Measurements from ENCODE around the gene BIK.

Gene BIK

DNA sequence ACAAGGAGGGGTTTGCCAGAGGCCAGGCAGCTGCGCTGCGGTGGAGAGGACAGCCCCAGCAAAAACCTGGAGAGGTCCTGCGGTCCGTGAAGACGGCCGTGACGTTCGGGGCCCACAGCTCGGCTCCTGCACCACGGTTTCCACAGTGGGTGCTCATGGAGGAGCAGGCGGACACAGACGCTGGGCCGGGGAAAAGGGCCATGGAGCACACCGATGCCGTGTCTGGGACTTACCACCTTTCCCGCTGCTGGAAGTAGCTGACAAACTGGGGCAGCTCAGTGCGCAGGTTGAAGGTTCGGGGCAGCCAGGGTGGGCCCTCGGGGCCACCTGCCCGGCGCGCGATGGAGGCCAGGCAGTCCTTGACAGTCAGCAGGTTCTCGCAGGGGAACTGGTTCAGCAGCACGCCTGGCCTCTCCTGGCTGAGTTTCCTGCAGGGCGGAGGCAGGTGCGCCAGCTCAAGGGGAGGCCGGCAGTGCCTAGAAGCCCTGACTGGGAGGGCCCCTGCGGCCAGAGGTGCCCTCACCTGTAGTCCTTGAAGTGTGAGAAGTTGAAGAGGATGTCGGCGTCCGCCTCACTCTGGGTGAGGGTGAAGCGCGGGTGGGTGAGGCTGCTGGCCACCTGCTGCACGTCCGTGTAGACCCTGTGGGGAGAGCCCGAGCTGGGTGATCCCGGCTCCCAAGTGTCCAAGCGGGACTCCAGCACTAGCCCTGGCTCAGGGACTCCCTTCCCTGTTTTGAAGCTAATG, 63.6 kb downstream of the BIK start:
- no peaks in the 10 kb centered on the region for H3K27me3 ChIP-seq (ENCODE audit: insufficient read depth, low read length)
- H4K8ac ChIP-seq (ENCODE audit: low read depth, low read length) = no peak overlapping the region
- no peak overlapping the region for H2AFZ ChIP-seq (ENCODE audit: insufficient read depth, low read length, poor library complexity)
- H3K14ac ChIP-seq (ENCODE audit: low read length) = no peak overlapping the region
- no peak overlapping the region for H4K91ac ChIP-seq (ENCODE audit: low read depth, low read length)
- H2BK120ac ChIP-seq (ENCODE audit: insufficient read depth, low read length, poor library complexity) = no peak overlapping the region
- H2BK5ac ChIP-seq (ENCODE audit: low read depth, low read length, poor library complexity) = no peak overlapping the region
- no peaks in the 10 kb centered on the region for H3K79me1 ChIP-seq (ENCODE audit: low read length)
- H4K12ac ChIP-seq (ENCODE audit: low read depth, low read length) = no peak overlapping the region
- H2AK5ac ChIP-seq (ENCODE audit: low read length) = no peak overlapping the region
- peaks cover 49 to 59% of the 10 kb centered on the region in 2 experiments for H3K36me3 ChIP-seq (ENCODE audit: control insufficient read depth in 1 of 2, insufficient read depth in 2 of 2, low read length in 2 of 2)
- no peaks in the 10 kb centered on the region for H3K9me3 ChIP-seq (ENCODE audit: insufficient read depth, low read depth, low read length)
- H3K9ac ChIP-seq (ENCODE audit: low read length) = no peak overlapping the region
- H3K27ac ChIP-seq (ENCODE audit: low read depth, low read length) = no peak overlapping the region
- H2BK12ac ChIP-seq (ENCODE audit: low read length) = no peak overlapping the region
- H3K23ac ChIP-seq (ENCODE audit: low read length) = no peak overlapping the region
- H3K79me2 ChIP-seq (ENCODE audit: control insufficient read depth, insufficient read depth, low read length, poor library complexity) = no peaks in the 10 kb centered on the region
- DNase-seq = no peak
- H3K4me2 ChIP-seq (ENCODE audit: low read length) = no peak overlapping the region
- H3K4me1 ChIP-seq (ENCODE audit: control insufficient read depth in 1 of 2, insufficient read depth in 2 of 2, low read length in 2 of 2) = peaks cover 0 to under 1% of the 10 kb centered on the region in 2 experiments
- H3K4ac ChIP-seq (ENCODE audit: low read depth, low read length) = no peak overlapping the region
- no peak overlapping the region for H3K4me3 ChIP-seq (ENCODE audit: low read depth, low read length)
- no peak overlapping the region for H3K18ac ChIP-seq (ENCODE audit: low read length)
- WGBS (ENCODE audit: extremely low coverage, insufficient coverage, insufficient read length) = no CpG with 5 or more reads among the region's 39 CpGs

GRCh38 chr22:43174941-43175531, 64.5 kb downstream of the BIK start:
- Histone ChIP-seq H2BK120ac (ENCODE audit: insufficient read depth, low read length, poor library complexity) (no peak overlapping the region), H3K14ac (ENCODE audit: low read length) (no peak overlapping the region)
- no CpG with 5 or more reads among the region's 9 CpGs for WGBS (ENCODE audit: extremely low coverage, insufficient coverage, insufficient read length)

GRCh38 chr22:43176090-43176489, 65.5 kb downstream of the BIK start:
- Histone ChIP-seq H3K4me1 (ENCODE audit: control insufficient read depth in 1 of 2, insufficient read depth in 2 of 2, low read length in 2 of 2) (no peaks in the 10 kb centered on the region), H3K27ac (ENCODE audit: low read depth, low read length) (no peak overlapping the region), H4K8ac (ENCODE audit: low read depth, low read length) (no peak overlapping the region), H3K79me2 (ENCODE audit: control insufficient read depth, insufficient read depth, low read length, poor library complexity) (no peaks in the 10 kb centered on the region), H3K4ac (ENCODE audit: low read depth, low read length) (no peak overlapping the region), H2BK120ac (ENCODE audit: insufficient read depth, low read length, poor library complexity) (no peak overlapping the region), H3K18ac (ENCODE audit: low read length) (no peak overlapping the region), H2AK5ac (ENCODE audit: low read length) (no peak overlapping the region), H3K36me3 (ENCODE audit: control insufficient read depth in 1 of 2, insufficient read depth in 2 of 2, low read length in 2 of 2) (peaks cover 58 to 63% of the 10 kb centered on the region in 2 experiments), H3K23ac (ENCODE audit: low read length) (no peak overlapping the region), H3K4me2 (ENCODE audit: low read length) (no peak overlapping the region), H3K79me1 (ENCODE audit: low read length) (no peaks in the 10 kb centered on the region), H2BK12ac (ENCODE audit: low read length) (no peak overlapping the region), H3K14ac (ENCODE audit: low read length) (no peak overlapping the region), H3K9me3 (ENCODE audit: insufficient read depth, low read depth, low read length) (no peaks in the 10 kb centered on the region), H4K12ac (ENCODE audit: low read depth, low read length) (no peak overlapping the region), H3K27me3 (ENCODE audit: insufficient read depth, low read length) (no peaks in the 10 kb centered on the region), H2BK5ac (ENCODE audit: low read depth, low read length, poor library complexity) (no peak overlapping the region), H2AFZ (ENCODE audit: insufficient read depth, low read length, poor library complexity) (no peak overlapping the region), H4K91ac (ENCODE audit: low read depth, low read length) (no peak overlapping the region), H3K4me3 (ENCODE audit: low read depth, low read length) (no peak overlapping the region), H3K9ac (ENCODE audit: low read length) (no peak overlapping the region)
- no CpG with 5 or more reads among the region's 15 CpGs for WGBS (ENCODE audit: extremely low coverage, insufficient coverage, insufficient read length)
- no peak for DNase-seq

More at GRCh38 chr22:43174941-43175531, 64.5 kb downstream of the BIK start:
- H4K91ac ChIP-seq (ENCODE audit: low read depth, low read length) = no peak overlapping the region
- H3K18ac ChIP-seq (ENCODE audit: low read length) = no peak overlapping the region
- H3K23ac ChIP-seq (ENCODE audit: low read length) = no peak overlapping the region
- H3K4me1 ChIP-seq (ENCODE audit: control insufficient read depth in 1 of 2, insufficient read depth in 2 of 2, low read length in 2 of 2) = no peaks in the 10 kb centered on the region
- no peak overlapping the region for H3K9ac ChIP-seq (ENCODE audit: low read length)
- H3K27me3 ChIP-seq (ENCODE audit: insufficient read depth, low read length) = no peaks in the 10 kb centered on the region
- peaks cover 53 to 64% of the 10 kb centered on the region in 2 experiments for H3K36me3 ChIP-seq (ENCODE audit: control insufficient read depth in 1 of 2, insufficient read depth in 2 of 2, low read length in 2 of 2)
- no peak overlapping the region for H2BK12ac ChIP-seq (ENCODE audit: low read length)
- H3K4me3 ChIP-seq (ENCODE audit: low read depth, low read length) = no peak overlapping the region
- H2AFZ ChIP-seq (ENCODE audit: insufficient read depth, low read length, poor library complexity) = no peak overlapping the region
- H3K79me1 ChIP-seq (ENCODE audit: low read length) = no peaks in the 10 kb centered on the region
- H3K27ac ChIP-seq (ENCODE audit: low read depth, low read length) = no peak overlapping the region
- no peak for DNase-seq
- H3K4ac ChIP-seq (ENCODE audit: low read depth, low read length) = no peak overlapping the region
- no peak overlapping the region for H2BK5ac ChIP-seq (ENCODE audit: low read depth, low read length, poor library complexity)
- H3K4me2 ChIP-seq (ENCODE audit: low read length) = no peak overlapping the region
- H2AK5ac ChIP-seq (ENCODE audit: low read length) = no peak overlapping the region
- no peaks in the 10 kb centered on the region for H3K9me3 ChIP-seq (ENCODE audit: insufficient read depth, low read depth, low read length)
- no peak overlapping the region for H4K12ac ChIP-seq (ENCODE audit: low read depth, low read length)
- no peaks in the 10 kb centered on the region for H3K79me2 ChIP-seq (ENCODE audit: control insufficient read depth, insufficient read depth, low read length, poor library complexity)
- H4K8ac ChIP-seq (ENCODE audit: low read depth, low read length) = no peak overlapping the region

DNA sequence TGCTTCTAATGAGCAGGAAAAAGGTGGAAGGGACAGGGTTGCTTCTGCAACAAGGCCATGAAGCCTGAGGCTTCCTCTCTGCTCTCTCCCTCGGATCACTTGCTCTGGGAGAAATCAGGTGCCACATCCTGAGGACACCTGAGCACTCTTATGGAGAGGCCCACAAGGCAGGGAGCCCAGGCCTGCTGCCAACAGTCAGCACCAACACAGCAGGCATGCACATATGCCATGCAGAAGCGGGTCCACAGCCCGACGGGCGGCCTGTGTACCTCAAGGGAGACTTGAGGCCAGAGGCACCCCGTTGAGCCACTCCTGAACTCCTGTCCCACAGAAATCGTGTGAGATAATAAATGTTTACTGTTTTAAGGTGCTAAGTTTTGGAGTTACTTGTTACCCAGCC, 66.9 kb downstream of the BIK start:
- Histone ChIP-seq H4K8ac (ENCODE audit: low read depth, low read length) (no peak overlapping the region), H2AFZ (ENCODE audit: insufficient read depth, low read length, poor library complexity) (no peak overlapping the region), H3K4me3 (ENCODE audit: low read depth, low read length) (no peak overlapping the region), H3K36me3 (ENCODE audit: control insufficient read depth in 1 of 2, insufficient read depth in 2 of 2, low read length in 2 of 2) (peaks cover 46 to 56% of the 10 kb centered on the region in 2 experiments), H2BK5ac (ENCODE audit: low read depth, low read length, poor library complexity) (no peak overlapping the region), H3K23ac (ENCODE audit: low read length) (no peak overlapping the region), H2AK5ac (ENCODE audit: low read length) (no peak overlapping the region), H3K27ac (ENCODE audit: low read depth, low read length) (no peak overlapping the region), H3K27me3 (ENCODE audit: insufficient read depth, low read length) (no peaks in the 10 kb centered on the region), H3K4me2 (ENCODE audit: low read length) (no peak overlapping the region), H2BK120ac (ENCODE audit: insufficient read depth, low read length, poor library complexity) (no peak overlapping the region), H3K79me2 (ENCODE audit: control insufficient read depth, insufficient read depth, low read length, poor library complexity) (no peaks in the 10 kb centered on the region), H3K9me3 (ENCODE audit: insufficient read depth, low read depth, low read length) (no peaks in the 10 kb centered on the region), H3K4me1 (ENCODE audit: control insufficient read depth in 1 of 2, insufficient read depth in 2 of 2, low read length in 2 of 2) (no peaks in the 10 kb centered on the region), H4K12ac (ENCODE audit: low read depth, low read length) (no peak overlapping the region), H3K4ac (ENCODE audit: low read depth, low read length) (no peak overlapping the region), H2BK12ac (ENCODE audit: low read length) (no peak overlapping the region), H3K9ac (ENCODE audit: low read length) (no peak overlapping the region), H3K18ac (ENCODE audit: low read length) (no peak overlapping the region), H3K14ac (ENCODE audit: low read length) (no peak overlapping the region), H3K79me1 (ENCODE audit: low read length) (no peaks in the 10 kb centered on the region), H4K91ac (ENCODE audit: low read depth, low read length) (no peak overlapping the region)
- WGBS (ENCODE audit: extremely low coverage, insufficient coverage, insufficient read length) = no CpG with 5 or more reads among the region's 7 CpGs
- DNase-seq = no peak
